A204.1 (cell line): Measurements from ENCODE around the gene OSGEP.

Experiments
- FAIRE-seq: peaks from 2 replicates; lab custom pipeline; 2012; peaks lifted over from hg19 to GRCh38; lab: Jason Lieb, UNC

Gene OSGEP

GRCh38 chr14:20429801-20430669 is 24.6 kb downstream of the OSGEP start:
- FAIRE-seq = no peak

GRCh38 chr14:20428802-20429201 is 25.8 kb downstream of the OSGEP start:
- FAIRE-seq = no peak

GRCh38 chr14:20428010-20428365 is 26.6 kb downstream of the OSGEP start:
- FAIRE-seq = no peak

GRCh38 chr14:20427231-20428009 is 27.2 kb downstream of the OSGEP start:
- no peak for FAIRE-seq

- FAIRE-seq = no peak
Observed at GRCh38 chr14:20424851-20425250, 29.8 kb downstream of the OSGEP start.

GRCh38 chr14:20422886-20423285 is 31.7 kb downstream of the OSGEP start:
- FAIRE-seq = no peak

GRCh38 chr14:20421267-20421666 is 33.3 kb downstream of the OSGEP start:
- FAIRE-seq = no peak

GRCh38 chr14:20419419-20419818 is 35.2 kb downstream of the OSGEP start:
- FAIRE-seq = no peak

GRCh38 chr14:20418501-20418909 is 36.1 kb downstream of the OSGEP start:
- FAIRE-seq = no peak

GRCh38 chr14:20417250-20418186 is 37.1 kb downstream of the OSGEP start:
- no peak for FAIRE-seq

GRCh38 chr14:20416223-20416622 is 38.4 kb downstream of the OSGEP start:
- no peak for FAIRE-seq

GRCh38 chr14:20415782-20416206 is 38.8 kb downstream of the OSGEP start:
- no peak for FAIRE-seq

GRCh38 chr14:20413744-20414082 is 40.9 kb downstream of the OSGEP start:
- no peak for FAIRE-seq

GRCh38 chr14:20412876-20413743 is 41.5 kb downstream of the OSGEP start, which contains the start of gene TEP1:
TEP1 (minus strand) TSS chr14:20413501; CDS start chr14:20408439, 5,062 bp downstream.
- no peak for FAIRE-seq

GRCh38 chr14:20412411-20412810 is 42.2 kb downstream of the OSGEP start:
- no peak for FAIRE-seq

GRCh38 chr14:20409226-20409625 is 45.4 kb downstream of the OSGEP start:
- FAIRE-seq = no peak

GRCh38 chr14:20403521-20403920 is 51.1 kb downstream of the OSGEP start:
- no peak for FAIRE-seq

- no peak for FAIRE-seq
Observed at GRCh38 chr14:20400965-20401593, 53.5 kb downstream of the OSGEP start.

- FAIRE-seq = no peak
Observed at GRCh38 chr14:20400589-20400964, 54.0 kb downstream of the OSGEP start.

- no peak for FAIRE-seq
Observed at GRCh38 chr14:20397511-20397910, 57.1 kb downstream of the OSGEP start.
